HG03378 (cell line): ENCODE results near the gene GREB1L.

Source experiments
- ATAC-seq: cut with Tn5 transposase; IDR thresholded peaks from one replicate; pipeline ENCODE4 v1.9.1; 2021; ENCODE audit warnings: mild to moderate bottlenecking, moderate library complexity; ENCODE audit not compliant: unreplicated experiment

GREB1L gene

GRCh38 chr18:21479721-21480120, 237.7 kb downstream of the GREB1L start:
- no peak for ATAC-seq

DNA sequence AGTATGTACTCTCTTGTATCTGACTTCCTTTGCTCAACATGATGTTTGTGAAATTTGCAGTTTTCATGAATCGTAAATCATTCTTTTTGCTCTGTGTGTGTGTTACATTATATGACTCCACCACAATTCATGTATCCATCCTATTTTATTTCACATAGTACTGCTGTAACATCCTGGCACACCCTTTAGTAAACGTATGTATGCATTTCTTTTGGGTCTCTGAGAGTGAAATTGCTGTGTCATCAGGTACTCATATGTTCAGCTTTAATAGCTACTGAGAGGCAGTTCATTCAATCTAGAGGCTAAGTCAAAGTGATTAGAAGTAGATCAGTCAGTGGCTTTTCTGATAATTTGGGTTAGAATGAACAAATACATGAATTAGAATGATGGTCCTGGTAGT, 239.7 kb downstream of the GREB1L start:
- ATAC-seq: no peak

GRCh38 chr18:21483051-21483450, 241.0 kb downstream of the GREB1L start:
- no peak for ATAC-seq

GRCh38 chr18:21484851-21485636, 243.0 kb downstream of the GREB1L start:
- no peak for ATAC-seq

- no peak for ATAC-seq
Observed at GRCh38 chr18:21486905-21487437, 244.9 kb downstream of the GREB1L start.

DNA sequence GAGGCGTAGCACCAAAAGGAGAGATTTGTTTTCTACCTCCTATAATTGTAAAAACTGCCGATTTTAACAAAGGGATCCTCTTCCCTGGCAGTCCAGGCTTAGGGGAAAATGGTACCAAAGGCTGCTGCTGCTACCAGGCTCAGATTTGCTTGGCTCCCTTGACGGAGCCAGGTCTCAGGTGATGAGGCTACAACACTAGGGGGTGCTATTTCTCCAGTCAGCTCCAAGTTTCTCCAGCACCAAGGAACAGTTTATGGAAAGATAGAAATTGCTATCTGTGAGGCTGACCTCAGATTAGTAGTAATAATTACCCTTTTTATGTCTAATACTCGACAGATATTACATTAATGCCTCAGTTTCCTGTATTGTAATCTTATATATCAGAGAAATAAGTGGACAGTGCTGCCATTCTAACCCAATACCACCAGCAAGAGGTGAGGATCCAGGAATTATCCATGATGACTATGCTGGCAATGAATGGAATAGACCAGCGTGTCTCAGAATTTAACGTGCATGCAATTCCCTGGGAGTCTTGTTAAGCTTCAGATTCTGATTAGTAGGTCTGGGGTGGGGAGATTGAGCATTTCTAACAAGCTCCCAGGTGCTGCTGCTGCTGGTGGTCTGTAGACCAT, 247.2 kb downstream of the GREB1L start:
- ATAC-seq: no peak

GRCh38 chr18:21489919-21490495, 248.0 kb downstream of the GREB1L start:
- no peak for ATAC-seq

GRCh38 chr18:21490748-21491147, 248.7 kb downstream of the GREB1L start:
- no peak for ATAC-seq

DNA sequence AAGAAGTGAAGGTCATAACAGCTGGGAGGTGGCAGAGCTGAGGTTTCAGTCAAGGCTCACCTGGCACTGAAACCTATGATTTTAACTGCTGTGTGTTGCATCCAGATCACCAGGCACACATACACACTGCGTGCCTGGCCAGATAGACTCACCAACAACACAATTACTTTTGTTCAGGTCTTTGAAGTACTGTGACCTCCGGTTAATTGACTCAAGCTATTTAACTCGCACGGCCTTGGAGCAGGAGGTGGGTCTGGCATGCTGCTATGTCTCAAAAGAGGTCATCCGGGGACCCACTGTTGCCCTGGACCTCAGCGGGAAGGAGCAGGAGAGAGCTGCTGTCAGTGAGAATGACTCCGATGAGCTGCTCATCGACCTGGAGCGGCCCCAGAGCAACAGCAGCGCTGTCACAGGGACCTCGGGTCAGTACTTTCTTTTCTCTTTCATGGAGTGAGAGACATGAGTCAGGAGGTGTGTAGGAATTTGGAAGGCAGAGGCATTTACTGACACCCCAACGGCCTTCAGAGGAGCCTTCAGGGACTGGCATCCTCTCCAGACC, 254.3 kb downstream of the GREB1L start:
- no peak for ATAC-seq

GRCh38 chr18:21499997-21500396, 258.0 kb downstream of the GREB1L start:
- no peak for ATAC-seq

GRCh38 chr18:21502661-21503060, 260.6 kb downstream of the GREB1L start:
- ATAC-seq: no peak

- ATAC-seq: no peak
Observed at GRCh38 chr18:21507913-21508701, 266.1 kb downstream of the GREB1L start.

DNA sequence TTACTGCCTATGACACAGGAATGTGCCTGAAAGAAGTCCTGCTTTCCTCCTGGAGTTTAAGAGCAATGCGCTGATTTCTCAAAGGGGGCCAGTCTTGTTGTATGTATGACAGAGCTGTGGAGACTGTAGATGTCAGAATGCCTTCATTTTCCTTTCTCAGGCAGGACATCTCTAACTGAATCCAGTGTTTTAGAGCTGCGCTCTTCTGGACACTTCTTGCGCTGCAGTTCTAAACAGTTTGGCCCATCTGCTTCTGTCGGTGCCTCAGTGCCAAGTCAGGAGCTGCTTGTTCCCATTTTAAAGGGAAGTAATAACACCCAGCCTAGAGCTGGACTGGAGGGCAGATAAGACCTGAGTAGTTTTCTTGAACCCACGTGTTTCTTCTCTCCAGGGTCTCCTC, 267.0 kb downstream of the GREB1L start:
- no peak for ATAC-seq

- ATAC-seq: no peak
Observed at GRCh38 chr18:21513292-21513691, 271.3 kb downstream of the GREB1L start.

GRCh38 chr18:21513741-21514140, 271.7 kb downstream of the GREB1L start:
- ATAC-seq: no peak

- ATAC-seq: no peak
Observed at GRCh38 chr18:21522530-21522929, 280.5 kb downstream of the GREB1L start.

DNA sequence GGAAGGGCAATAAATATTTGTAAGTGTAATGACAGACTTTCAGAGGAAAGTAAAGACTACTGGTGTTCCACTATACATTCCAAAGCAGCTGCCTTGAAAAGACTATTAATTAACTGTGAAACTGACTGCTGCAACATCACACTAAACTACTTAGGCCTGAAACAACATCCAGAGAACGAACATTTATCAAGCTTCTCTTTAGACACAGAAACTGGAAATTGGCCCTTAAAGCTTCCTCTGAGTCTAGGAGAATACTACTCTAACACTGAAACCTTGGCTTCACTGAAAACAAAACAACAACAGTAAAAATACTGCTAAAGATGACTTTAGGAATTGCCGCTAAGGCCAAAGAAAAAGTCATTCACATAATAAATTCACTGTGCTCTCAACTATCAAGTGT, 283.9 kb downstream of the GREB1L start:
- ATAC-seq: no peak

GRCh38 chr18:21526463-21526862, 284.4 kb downstream of the GREB1L start:
- no peak for ATAC-seq

- no peak for ATAC-seq
Observed at GRCh38 chr18:21534327-21534726, 292.3 kb downstream of the GREB1L start.

DNA sequence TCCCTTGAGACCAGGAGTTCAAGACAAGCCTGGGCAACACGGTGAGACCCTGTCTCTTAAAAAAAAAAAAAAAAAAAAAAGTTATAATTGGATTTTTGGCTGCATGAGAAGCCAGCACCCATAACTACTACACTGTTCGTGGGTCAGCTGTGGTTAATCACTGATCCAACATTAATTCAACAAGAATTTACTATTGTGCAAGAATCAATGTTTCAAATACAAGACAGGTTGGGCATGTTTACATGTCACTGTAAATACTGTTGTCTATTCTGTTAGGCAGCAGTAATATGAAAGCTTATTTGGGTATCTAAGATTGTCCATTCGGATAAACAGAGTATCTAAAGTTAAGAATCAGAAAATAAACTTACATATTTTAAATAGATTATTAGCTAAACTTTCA, 296.2 kb downstream of the GREB1L start:
- no peak for ATAC-seq

GRCh38 chr18:21546423-21546822, 304.4 kb downstream of the GREB1L start:
- no peak for ATAC-seq
